ENCODE results near the gene ST8SIA6.

ST8SIA6 gene

DNA sequence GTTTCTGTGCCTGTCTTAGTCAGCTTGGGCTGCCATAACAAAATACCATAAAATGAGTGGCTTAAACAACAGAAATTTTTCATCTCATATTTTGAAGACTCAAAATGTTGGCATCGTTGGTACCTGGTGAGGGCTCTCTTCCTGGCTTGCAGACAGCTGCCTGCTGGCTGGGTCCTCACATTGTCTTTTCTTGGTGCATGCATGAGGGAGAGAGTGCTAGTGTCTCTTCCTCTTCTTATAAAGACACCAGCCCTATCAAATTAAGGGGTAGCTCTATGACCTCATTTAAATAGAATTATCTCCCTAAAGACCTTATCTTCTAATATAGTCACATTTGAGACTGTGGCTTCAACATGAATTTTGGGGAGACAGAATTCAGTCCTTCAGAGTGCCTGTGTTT is 39.9 kb downstream of the ST8SIA6 start:
- H3K27ac ChIP-seq (replicated peaks), result no peak overlapping the region
- TF ChIP-seq GABPA (IDR thresholded peaks at IDR 0.05; ENCODE audit: low read depth), result no peak
- no peak for TF ChIP-seq POLR2AphosphoS5 (IDR thresholded peaks at IDR 0.05; ENCODE audit: low read depth)
- TF ChIP-seq, protein P1, sequence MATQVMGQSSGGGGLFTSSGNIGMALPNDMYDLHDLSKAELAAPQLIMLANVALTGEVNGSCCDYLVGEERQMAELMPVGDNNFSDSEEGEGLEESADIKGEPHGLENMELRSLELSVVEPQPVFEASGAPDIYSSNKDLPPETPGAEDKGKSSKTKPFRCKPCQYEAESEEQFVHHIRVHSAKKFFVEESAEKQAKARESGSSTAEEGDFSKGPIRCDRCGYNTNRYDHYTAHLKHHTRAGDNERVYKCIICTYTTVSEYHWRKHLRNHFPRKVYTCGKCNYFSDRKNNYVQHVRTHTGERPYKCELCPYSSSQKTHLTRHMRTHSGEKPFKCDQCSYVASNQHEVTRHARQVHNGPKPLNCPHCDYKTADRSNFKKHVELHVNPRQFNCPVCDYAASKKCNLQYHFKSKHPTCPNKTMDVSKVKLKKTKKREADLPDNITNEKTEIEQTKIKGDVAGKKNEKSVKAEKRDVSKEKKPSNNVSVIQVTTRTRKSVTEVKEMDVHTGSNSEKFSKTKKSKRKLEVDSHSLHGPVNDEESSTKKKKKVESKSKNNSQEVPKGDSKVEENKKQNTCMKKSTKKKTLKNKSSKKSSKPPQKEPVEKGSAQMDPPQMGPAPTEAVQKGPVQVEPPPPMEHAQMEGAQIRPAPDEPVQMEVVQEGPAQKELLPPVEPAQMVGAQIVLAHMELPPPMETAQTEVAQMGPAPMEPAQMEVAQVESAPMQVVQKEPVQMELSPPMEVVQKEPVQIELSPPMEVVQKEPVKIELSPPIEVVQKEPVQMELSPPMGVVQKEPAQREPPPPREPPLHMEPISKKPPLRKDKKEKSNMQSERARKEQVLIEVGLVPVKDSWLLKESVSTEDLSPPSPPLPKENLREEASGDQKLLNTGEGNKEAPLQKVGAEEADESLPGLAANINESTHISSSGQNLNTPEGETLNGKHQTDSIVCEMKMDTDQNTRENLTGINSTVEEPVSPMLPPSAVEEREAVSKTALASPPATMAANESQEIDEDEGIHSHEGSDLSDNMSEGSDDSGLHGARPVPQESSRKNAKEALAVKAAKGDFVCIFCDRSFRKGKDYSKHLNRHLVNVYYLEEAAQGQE (IDR thresholded peaks at IDR 0.05; ENCODE audit: insufficient replicate concordance, low read depth), result no peak
- TF ChIP-seq SPI1 (IDR thresholded peaks at IDR 0.05; ENCODE audit: borderline replicate concordance, low read depth), result no peak
- TF ChIP-seq, protein P2, sequence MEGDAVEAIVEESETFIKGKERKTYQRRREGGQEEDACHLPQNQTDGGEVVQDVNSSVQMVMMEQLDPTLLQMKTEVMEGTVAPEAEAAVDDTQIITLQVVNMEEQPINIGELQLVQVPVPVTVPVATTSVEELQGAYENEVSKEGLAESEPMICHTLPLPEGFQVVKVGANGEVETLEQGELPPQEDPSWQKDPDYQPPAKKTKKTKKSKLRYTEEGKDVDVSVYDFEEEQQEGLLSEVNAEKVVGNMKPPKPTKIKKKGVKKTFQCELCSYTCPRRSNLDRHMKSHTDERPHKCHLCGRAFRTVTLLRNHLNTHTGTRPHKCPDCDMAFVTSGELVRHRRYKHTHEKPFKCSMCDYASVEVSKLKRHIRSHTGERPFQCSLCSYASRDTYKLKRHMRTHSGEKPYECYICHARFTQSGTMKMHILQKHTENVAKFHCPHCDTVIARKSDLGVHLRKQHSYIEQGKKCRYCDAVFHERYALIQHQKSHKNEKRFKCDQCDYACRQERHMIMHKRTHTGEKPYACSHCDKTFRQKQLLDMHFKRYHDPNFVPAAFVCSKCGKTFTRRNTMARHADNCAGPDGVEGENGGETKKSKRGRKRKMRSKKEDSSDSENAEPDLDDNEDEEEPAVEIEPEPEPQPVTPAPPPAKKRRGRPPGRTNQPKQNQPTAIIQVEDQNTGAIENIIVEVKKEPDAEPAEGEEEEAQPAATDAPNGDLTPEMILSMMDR (IDR thresholded peaks at IDR 0.05; ENCODE audit: insufficient read depth, low read length), result no peak

DNA sequence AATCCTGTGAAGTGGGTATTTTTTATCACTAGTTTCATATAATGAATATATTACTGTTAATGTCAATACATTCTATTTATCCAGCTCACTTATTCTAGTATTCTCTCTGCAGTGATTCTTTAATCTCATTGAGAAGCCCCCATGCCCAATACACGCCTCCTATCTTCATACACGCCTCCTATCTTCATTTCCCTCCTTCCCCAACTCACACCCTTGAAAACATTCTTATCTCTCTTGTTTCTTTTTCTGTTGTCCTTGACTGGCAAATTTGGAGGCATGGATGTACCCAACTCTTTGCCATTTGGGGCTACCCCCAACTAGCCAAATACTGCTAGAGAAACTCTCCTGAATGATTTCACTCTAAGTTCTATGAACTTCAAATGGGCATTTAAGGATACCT is 40.5 kb downstream of the ST8SIA6 start:
- Histone ChIP-seq H3K27me3 (ENCODE audit: insufficient read depth, poor library complexity, severe bottlenecking) (no peaks in the 10 kb centered on the region), H3K4me3 (replicated peaks; ENCODE audit: insufficient read depth, low read length) (no peak overlapping the region), H3K27ac (replicated peaks) (no peak overlapping the region)
- TF ChIP-seq, protein P2 (IDR thresholded peaks at IDR 0.05; ENCODE audit: insufficient read depth, low read length), result no peak
- TF ChIP-seq, protein P1 (IDR thresholded peaks at IDR 0.05; ENCODE audit: insufficient replicate concordance, low read depth), result no peak
- TF ChIP-seq SPI1 (IDR thresholded peaks at IDR 0.05; ENCODE audit: borderline replicate concordance, low read depth) (no peak), POLR2AphosphoS5 (IDR thresholded peaks at IDR 0.05; ENCODE audit: low read depth) (no peak), GABPA (IDR thresholded peaks at IDR 0.05; ENCODE audit: low read depth) (no peak)
- no peak for DNase-seq (ENCODE audit: low read depth in 1 of 2, low spot score in 1 of 2)

More for the DNA sequence above, 39.9 kb downstream of the ST8SIA6 start:
- Histone ChIP-seq H3K4me3 (replicated peaks; ENCODE audit: insufficient read depth, low read length) (no peak overlapping the region), H3K27me3 (ENCODE audit: insufficient read depth, poor library complexity, severe bottlenecking) (no peaks in the 10 kb centered on the region)
- DNase-seq (ENCODE audit: low read depth in 1 of 2, low spot score in 1 of 2), result no peak

DNA sequence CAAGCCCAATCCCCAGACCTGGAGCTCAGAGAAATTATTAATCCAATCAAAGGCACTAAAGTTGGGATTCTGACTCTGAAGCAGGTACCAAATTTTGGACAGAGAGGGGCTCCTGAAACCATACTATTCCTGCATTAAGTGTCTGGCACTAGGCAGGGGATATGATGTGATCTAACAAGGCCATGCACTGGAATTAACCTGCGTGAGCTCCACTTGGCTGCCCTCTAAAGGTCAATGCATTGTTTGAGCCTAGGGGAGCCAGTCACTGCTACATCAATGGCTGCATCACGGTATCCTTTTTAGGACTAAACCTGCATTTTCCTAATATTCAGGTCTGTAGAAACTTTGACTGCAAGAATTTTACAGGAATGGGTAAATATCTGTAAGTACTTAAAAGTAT is 42.1 kb downstream of the ST8SIA6 start:
- Histone ChIP-seq H3K27ac (replicated peaks) (no peak overlapping the region), H3K27me3 (ENCODE audit: insufficient read depth, poor library complexity, severe bottlenecking) (no peaks in the 10 kb centered on the region), H3K4me3 (replicated peaks; ENCODE audit: insufficient read depth, low read length) (no peak overlapping the region)
- TF ChIP-seq, protein P2 (IDR thresholded peaks at IDR 0.05; ENCODE audit: insufficient read depth, low read length), result no peak
- TF ChIP-seq, protein P1 (IDR thresholded peaks at IDR 0.05; ENCODE audit: insufficient replicate concordance, low read depth), result no peak
- TF ChIP-seq SPI1 (IDR thresholded peaks at IDR 0.05; ENCODE audit: borderline replicate concordance, low read depth), result no peak
- no peak for TF ChIP-seq POLR2AphosphoS5 (IDR thresholded peaks at IDR 0.05; ENCODE audit: low read depth)
- no peak for TF ChIP-seq GABPA (IDR thresholded peaks at IDR 0.05; ENCODE audit: low read depth)
- no peak for DNase-seq (ENCODE audit: low read depth in 1 of 2, low spot score in 1 of 2)
